Measurements from ENCODE around the gene HDAC8.

The HDAC8 gene

GRCh38 chrX:72466493-72466892, 106.2 kb downstream of the HDAC8 start:
- no peaks in the 10 kb centered on the region for H3K27me3 ChIP-seq (replicated peaks; ENCODE audit: insufficient read depth, low read length)
- no peaks in the 10 kb centered on the region for H3K36me3 ChIP-seq (replicated peaks; ENCODE audit: insufficient read depth, low read length)
- H3K4me3 ChIP-seq (ENCODE audit: low read length) = no peak overlapping the region
- DNase-seq = no peak
- H2AFZ ChIP-seq (ENCODE audit: low read length) = no peak overlapping the region
- TF ChIP-seq EZH2phosphoT487 (IDR thresholded peaks at IDR 0.05; ENCODE audit: low read length) (no peak), EZH2 (optimal IDR thresholded peaks at IDR 0.05; ENCODE audit: low read depth, low read length) (no peak), CTCF (IDR thresholded peaks at IDR 0.05; ENCODE audit: low read length) (no peak)
- H3K4me1 ChIP-seq (ENCODE audit: low read length) = no peaks in the 10 kb centered on the region
- no peak overlapping the region for H3K27ac ChIP-seq (ENCODE audit: low read length)
- no peaks in the 10 kb centered on the region for H3K9me3 ChIP-seq (replicated peaks; ENCODE audit: insufficient read depth, low read length)
- no peak overlapping the region for H3K9ac ChIP-seq (ENCODE audit: low read length)
- no peaks in the 10 kb centered on the region for H3K79me2 ChIP-seq (ENCODE audit: low read length)
- no peak overlapping the region for H3K4me2 ChIP-seq (ENCODE audit: low read depth, low read length)
- H3F3A ChIP-seq (ENCODE audit: insufficient read depth, low read length) = no peaks in the 10 kb centered on the region
- no peaks in the 10 kb centered on the region for H4K20me1 ChIP-seq (ENCODE audit: insufficient read depth, low read length)
- H3K9me2 ChIP-seq (replicated peaks; ENCODE audit: insufficient read depth, low read length) = no peaks in the 10 kb centered on the region

- Histone ChIP-seq H3K27me3 (replicated peaks; ENCODE audit: insufficient read depth, low read length) (no peaks in the 10 kb centered on the region), H3K79me2 (ENCODE audit: low read length) (no peaks in the 10 kb centered on the region), H3K4me1 (ENCODE audit: low read length) (no peaks in the 10 kb centered on the region), H3K27ac (ENCODE audit: low read length) (no peak overlapping the region), H3K9me3 (replicated peaks; ENCODE audit: insufficient read depth, low read length) (no peaks in the 10 kb centered on the region), H2AFZ (ENCODE audit: low read length) (no peak overlapping the region), H3K9ac (ENCODE audit: low read length) (no peak overlapping the region), H3K4me3 (ENCODE audit: low read length) (no peak overlapping the region), H3F3A (ENCODE audit: insufficient read depth, low read length) (no peaks in the 10 kb centered on the region), H3K36me3 (replicated peaks; ENCODE audit: insufficient read depth, low read length) (no peaks in the 10 kb centered on the region), H3K9me2 (replicated peaks; ENCODE audit: insufficient read depth, low read length) (no peaks in the 10 kb centered on the region), H4K20me1 (ENCODE audit: insufficient read depth, low read length) (no peaks in the 10 kb centered on the region), H3K4me2 (ENCODE audit: low read depth, low read length) (no peak overlapping the region)
- TF ChIP-seq CTCF (IDR thresholded peaks at IDR 0.05; ENCODE audit: low read length) = no peak
- no peak for TF ChIP-seq EZH2 (optimal IDR thresholded peaks at IDR 0.05; ENCODE audit: low read depth, low read length)
- no peak for TF ChIP-seq EZH2phosphoT487 (IDR thresholded peaks at IDR 0.05; ENCODE audit: low read length)
- DNase-seq = no peak
These were observed 106.8 kb downstream of the HDAC8 start for GRCh38 chrX:72465889-72466288.

- no peak overlapping the region for H2AFZ ChIP-seq (ENCODE audit: low read length)
- H4K20me1 ChIP-seq (ENCODE audit: insufficient read depth, low read length) = no peaks in the 10 kb centered on the region
- no peaks in the 10 kb centered on the region for H3K36me3 ChIP-seq (replicated peaks; ENCODE audit: insufficient read depth, low read length)
- no peaks in the 10 kb centered on the region for H3K4me1 ChIP-seq (ENCODE audit: low read length)
- no peak for TF ChIP-seq EZH2 (optimal IDR thresholded peaks at IDR 0.05; ENCODE audit: low read depth, low read length)
- TF ChIP-seq EZH2phosphoT487 (IDR thresholded peaks at IDR 0.05; ENCODE audit: low read length) = no peak
- TF ChIP-seq CTCF (IDR thresholded peaks at IDR 0.05; ENCODE audit: low read length) = no peak
- H3K9me3 ChIP-seq (replicated peaks; ENCODE audit: insufficient read depth, low read length) = no peaks in the 10 kb centered on the region
- H3K4me3 ChIP-seq (ENCODE audit: low read length) = no peak overlapping the region
- no peaks in the 10 kb centered on the region for H3K9me2 ChIP-seq (replicated peaks; ENCODE audit: insufficient read depth, low read length)
- H3K27me3 ChIP-seq (replicated peaks; ENCODE audit: insufficient read depth, low read length) = no peaks in the 10 kb centered on the region
- H3K79me2 ChIP-seq (ENCODE audit: low read length) = no peaks in the 10 kb centered on the region
- DNase-seq = no peak
- H3K27ac ChIP-seq (ENCODE audit: low read length) = no peak overlapping the region
- H3K4me2 ChIP-seq (ENCODE audit: low read depth, low read length) = no peak overlapping the region
- H3K9ac ChIP-seq (ENCODE audit: low read length) = no peak overlapping the region
- no peaks in the 10 kb centered on the region for H3F3A ChIP-seq (ENCODE audit: insufficient read depth, low read length)
These were observed 110.9 kb downstream of the HDAC8 start for GRCh38 chrX:72461766-72462165.
